Astrocyte of the cerebellum (primary cell): ENCODE measurements around the gene SERPINE2.

ENCODE experiments used
- DNase-seq: peaks from one replicate; pipeline ENCODE4 v3.0.0-alpha.2; 2011; ENCODE audit warnings: low read depth
- H3K4me3 ChIP-seq: 2 replicates; pipeline ENCODE4 v1.5.1; 2011; ENCODE audit warnings: mild to moderate bottlenecking, low read depth, low read length, moderate library complexity
- in situ Hi-C: cut with HindIII; loops from 2 replicates; pipeline ENCODE4 v1.10.0; 2017; ENCODE audit warnings: low sequenced_read_pairs
- TF ChIP-seq, protein P1 (sequence below): IDR thresholded peaks from 2 replicates; pipeline ENCODE4 v1.5.1; 2012; ENCODE audit warnings: low read length, low read depth, moderate library complexity, mild to moderate bottlenecking; ENCODE audit errors: missing control alignments

Gene SERPINE2

DNA sequence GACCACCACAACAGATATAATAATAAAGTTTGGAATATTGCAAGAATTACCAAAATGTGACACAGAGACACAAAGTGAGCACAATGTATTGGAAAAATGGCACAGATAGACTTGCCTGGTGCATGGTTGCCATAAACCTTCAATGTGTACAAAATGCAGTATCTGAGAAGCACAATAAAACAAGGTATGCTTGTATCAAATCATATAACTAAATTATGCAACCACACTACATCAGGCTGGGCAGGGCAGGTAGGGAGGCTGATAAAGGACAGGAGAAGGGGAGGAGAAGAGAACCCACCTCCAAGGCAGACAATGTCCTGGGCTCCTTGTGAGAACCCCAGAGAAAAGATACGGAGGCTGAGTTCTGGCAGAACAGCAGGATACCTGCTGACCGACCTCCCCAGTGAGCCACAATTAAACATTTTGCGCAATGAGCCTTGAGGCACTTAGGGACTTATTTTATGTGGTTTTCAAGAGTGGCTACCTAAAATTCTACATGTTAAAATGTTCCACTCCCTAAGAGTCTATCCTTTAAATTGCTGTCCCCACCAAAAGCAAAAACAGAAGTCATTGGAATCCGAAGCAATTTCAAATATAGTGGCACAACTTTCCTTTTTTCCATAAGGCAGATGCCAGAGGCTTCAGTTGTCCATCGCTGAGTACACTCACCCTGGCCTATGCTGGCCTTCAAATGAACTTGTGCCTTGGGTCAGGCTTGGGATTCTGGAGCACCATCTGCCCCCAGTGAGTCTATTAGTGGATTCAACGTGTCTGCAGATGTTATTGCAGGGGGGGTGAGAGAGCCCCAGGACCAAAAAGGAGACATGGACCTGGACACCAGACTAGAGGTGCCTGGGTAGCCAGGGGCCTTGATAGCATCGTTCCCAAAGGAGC, 110.7 kb downstream of the SERPINE2 start:
- TF ChIP-seq, protein P1, sequence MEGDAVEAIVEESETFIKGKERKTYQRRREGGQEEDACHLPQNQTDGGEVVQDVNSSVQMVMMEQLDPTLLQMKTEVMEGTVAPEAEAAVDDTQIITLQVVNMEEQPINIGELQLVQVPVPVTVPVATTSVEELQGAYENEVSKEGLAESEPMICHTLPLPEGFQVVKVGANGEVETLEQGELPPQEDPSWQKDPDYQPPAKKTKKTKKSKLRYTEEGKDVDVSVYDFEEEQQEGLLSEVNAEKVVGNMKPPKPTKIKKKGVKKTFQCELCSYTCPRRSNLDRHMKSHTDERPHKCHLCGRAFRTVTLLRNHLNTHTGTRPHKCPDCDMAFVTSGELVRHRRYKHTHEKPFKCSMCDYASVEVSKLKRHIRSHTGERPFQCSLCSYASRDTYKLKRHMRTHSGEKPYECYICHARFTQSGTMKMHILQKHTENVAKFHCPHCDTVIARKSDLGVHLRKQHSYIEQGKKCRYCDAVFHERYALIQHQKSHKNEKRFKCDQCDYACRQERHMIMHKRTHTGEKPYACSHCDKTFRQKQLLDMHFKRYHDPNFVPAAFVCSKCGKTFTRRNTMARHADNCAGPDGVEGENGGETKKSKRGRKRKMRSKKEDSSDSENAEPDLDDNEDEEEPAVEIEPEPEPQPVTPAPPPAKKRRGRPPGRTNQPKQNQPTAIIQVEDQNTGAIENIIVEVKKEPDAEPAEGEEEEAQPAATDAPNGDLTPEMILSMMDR = no peak
- H3K4me3 ChIP-seq = no peak overlapping the region
- DNase-seq = no peak
- in situ Hi-C loops = no loop called here

DNA sequence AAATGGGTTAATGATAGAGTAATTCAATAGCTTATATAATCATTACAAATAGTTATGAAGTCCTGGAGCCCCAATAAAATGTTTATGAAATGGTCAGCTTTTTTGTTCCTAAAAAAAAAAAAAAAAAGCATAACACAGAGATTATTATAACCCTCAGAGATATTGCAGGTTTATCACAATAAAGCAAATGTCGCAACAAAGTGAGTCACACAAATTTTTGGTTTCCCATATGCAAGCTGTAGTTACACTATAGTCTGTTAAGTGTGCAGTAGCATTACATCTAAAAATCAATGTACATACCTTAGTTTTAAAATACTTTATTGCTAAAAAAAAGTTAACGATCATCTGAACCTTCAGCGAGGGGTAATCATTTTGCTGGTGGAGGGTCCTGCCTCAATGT, 114.0 kb downstream of the SERPINE2 start:
- in situ Hi-C loops = no loop called here
- H3K4me3 ChIP-seq = no peak overlapping the region
- TF ChIP-seq, protein P1 = no peak
- DNase-seq = no peak
